GM21528 (cell line): ENCODE data around the gene MBD3L2B.

Experiments
- ATAC-seq: cut with Tn5 transposase; IDR thresholded peaks from one replicate; pipeline ENCODE4 v1.9.1; 2021; ENCODE audit warnings: mild to moderate bottlenecking, moderate library complexity; ENCODE audit not compliant: unreplicated experiment, low FRiP score

The MBD3L2B gene

DNA sequence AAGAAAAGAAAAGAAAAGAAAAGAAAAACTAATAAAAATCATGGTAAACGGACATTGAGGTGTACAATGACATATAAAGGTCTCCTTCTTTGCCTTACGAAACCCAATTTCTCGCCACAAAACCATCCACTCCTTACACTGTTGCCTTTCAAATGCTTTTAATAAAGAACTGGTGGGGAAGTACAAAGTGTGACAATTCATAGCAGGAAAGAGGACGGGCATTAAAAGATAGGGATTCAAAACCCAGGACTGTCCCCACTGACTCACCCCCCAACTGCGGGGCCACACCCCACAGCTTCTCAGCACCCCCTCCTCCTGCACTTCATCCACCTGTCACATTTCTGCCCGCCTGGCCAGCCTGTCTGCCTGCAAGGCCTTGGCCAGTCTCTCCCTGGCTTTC is 2.4 kb downstream of the MBD3L2B start:
- ATAC-seq, result no peak

DNA sequence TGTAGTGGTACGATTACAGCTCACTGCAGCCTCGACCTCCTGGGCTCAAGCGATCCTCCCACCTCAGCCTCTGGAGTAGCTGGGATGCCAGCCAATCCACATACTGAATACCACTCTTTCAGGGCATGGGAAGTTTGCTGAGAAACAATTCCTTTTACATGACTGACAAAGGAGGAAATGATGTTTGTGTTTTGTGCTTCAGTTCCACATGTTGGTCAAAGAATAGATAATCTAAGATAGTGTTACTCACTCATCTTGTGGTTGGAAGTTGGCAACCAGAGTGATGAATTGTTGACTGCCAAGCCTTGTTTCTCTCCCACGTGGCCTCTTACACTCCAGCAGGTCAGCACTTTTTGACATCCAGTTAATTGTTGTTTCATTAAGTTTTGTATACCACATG is 7.6 kb downstream of the MBD3L2B start:
- no peak for ATAC-seq

GRCh38 chr19:7010722-7011593 is 10.3 kb downstream of the MBD3L2B start:
- ATAC-seq, result no peak

GRCh38 chr19:7007859-7008258 is 13.4 kb downstream of the MBD3L2B start:
- ATAC-seq, result no peak

DNA sequence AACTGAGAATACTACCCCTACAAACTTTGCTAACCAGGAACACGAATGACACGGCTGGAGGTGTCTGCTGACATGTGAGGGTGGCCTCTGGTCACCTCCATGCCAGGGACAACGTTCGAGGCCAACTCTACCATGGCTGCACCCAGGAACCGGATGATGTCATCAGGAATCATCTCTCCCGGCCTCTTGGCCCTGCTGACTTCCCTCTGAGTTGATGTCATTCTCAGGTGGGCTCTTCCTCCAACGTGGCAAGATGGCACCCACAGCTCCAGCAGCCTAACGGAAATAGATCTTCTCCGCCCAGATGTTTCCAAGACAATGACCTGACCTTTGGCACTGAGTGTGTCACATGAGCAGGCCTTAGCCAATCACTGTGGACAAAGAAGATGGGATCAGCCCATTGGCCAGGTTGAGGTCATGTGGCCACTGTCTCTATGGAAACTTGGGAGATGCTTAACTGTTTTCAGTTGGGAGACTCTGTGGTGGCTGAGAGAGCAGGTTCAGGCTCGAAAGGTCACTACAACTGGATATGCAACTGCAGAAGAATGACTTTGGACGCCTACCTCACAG is 15.0 kb downstream of the MBD3L2B start:
- ATAC-seq, result no peak

GRCh38 chr19:7004313-7004931 is 16.8 kb downstream of the MBD3L2B start:
- no peak for ATAC-seq

GRCh38 chr19:7000816-7001215 is 20.4 kb downstream of the MBD3L2B start:
- ATAC-seq, result no peak

- no peak for ATAC-seq
Observed at GRCh38 chr19:7000333-7000732, 20.9 kb downstream of the MBD3L2B start.

DNA sequence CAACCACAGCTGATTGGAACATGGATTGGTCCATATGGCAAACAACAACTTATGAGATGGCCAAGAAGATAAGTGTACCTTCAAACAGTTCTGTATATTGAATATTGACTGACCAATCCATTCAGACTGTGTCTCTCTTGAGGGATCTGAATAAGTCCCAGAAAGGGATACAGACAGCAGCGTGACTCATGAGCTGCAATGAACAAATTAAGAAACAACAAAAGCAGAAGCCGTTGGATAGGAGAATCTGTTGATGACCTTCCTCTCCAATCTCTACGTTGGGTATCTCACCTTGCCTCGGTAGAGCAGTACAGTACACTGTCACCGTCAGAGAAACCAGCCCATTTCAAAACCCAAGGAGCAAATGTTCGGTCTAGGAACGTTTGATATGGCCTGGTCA is 21.3 kb downstream of the MBD3L2B start:
- no peak for ATAC-seq

- no peak for ATAC-seq
Observed at GRCh38 chr19:6997679-6998445, 23.4 kb downstream of the MBD3L2B start.

DNA sequence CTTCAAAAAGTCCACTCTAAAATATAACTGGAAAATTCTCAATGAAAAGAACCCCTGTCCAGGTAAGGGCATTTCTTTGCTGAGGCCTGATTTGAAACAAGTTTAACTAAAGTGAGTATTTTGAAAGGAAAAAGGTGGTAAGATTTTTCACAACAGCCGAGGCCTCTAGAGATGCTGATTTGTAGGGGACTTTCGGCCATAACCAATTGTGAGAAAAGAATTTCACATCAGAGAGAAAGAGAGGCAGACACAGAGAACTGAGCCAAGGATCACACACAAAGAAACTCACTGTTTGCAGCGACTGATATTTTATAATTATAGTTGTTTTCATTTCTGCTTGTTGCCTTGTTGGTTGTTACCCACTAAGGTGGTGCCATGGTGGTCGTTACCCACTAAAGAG is 24.4 kb downstream of the MBD3L2B start:
- ATAC-seq, result no peak

DNA sequence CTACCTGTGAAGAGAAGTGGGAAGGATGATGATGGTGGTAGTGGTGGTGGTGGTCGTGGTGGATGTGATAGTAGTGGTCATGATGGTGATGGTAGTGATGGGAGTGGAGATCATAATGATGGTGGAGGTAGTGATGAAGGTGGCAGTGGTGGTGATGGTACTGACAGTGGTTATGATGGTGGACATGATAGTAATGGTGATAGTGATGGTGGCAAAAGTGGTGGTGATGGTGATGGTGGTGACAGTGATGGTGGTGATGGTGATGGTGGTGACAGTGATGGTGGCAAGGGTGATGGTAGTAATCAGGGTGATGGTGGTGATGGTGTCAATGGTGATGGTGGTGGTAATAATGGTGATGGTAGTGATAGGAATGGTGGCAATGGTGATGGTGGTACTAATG is 26.2 kb downstream of the MBD3L2B start:
- no peak for ATAC-seq

DNA sequence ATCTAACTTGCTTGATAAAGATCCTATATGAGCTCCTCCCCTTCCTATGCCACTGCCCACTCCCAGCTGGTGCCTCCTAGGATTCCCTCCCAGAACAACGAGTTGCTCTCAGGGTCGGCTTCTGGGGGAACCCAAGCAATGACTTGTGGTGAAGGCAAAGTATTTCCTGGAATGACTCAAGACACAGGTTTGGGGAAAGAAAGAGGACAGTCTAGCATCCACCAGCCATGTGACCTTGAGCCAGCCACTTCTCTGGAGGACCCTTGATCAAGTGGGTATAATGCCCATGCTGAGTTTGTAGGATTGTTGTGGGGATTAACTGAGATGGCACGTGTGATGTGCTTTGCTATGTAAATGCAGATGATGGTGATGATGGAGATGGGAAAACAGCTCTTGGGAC is 33.0 kb downstream of the MBD3L2B start:
- no peak for ATAC-seq

- ATAC-seq, result no peak
Observed at GRCh38 chr19:6987850-6988249, 33.4 kb downstream of the MBD3L2B start.

GRCh38 chr19:6983448-6983847 is 37.8 kb downstream of the MBD3L2B start:
- no peak for ATAC-seq

GRCh38 chr19:6979399-6979798 is 41.8 kb downstream of the MBD3L2B start:
- ATAC-seq, result no peak

- ATAC-seq, result no peak
Observed at GRCh38 chr19:6976197-6976596, 45.0 kb downstream of the MBD3L2B start.

DNA sequence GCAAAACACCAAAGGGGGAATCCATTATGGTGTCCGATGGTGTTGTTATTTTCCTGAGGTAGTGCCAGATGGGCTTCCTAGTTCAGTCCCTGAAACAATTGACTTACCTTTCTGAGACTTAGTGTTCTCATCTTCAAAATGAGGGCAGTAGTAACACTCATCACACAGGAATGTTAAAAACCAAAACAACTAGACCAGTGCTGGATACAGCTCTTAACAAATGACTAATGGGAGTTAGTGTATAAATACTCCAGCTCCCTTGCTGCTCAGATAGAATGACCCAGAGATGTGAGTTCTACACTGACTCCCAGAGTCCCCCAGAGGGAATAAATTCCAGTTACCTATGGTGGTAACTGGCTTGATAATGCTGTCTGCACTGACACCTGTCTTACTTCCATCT is 49.9 kb downstream of the MBD3L2B start:
- no peak for ATAC-seq

- no peak for ATAC-seq
Observed at GRCh38 chr19:6970443-6970842, 50.8 kb downstream of the MBD3L2B start.

- ATAC-seq, result no peak
Observed at GRCh38 chr19:6970021-6970420, 51.2 kb downstream of the MBD3L2B start.

DNA sequence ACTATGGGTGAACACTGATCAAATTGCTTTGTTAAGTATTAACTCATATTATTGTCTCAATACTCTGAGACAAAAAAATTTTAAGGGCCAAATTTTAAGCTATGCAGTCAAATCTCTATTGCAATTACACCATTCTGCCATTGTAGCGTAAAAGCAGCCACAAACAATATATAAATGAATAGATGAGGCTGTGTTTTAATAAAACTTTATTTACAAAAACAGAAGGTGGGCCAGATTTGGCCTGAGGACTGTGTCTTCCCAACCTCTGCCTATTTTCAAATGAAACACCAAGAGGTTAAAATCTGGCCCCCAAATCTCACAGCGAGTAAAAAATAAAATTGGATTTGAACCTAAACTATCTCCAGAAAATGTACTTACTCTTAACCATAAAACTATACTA is 51.7 kb downstream of the MBD3L2B start:
- no peak for ATAC-seq
